ENCODE results near the gene CRB3. TPM values are rescaled to one million over a fixed set of nuclear protein-coding genes. Genes with fewer than 3 reads are reported as not detected.

Gene CRB3
- total and polyA plus RNA-seq, 2 of the 4 experiments (the other 2 are of a cell fraction) = not detected

GRCh38 chr19:6431891-6432290 lies 32.2 kb upstream of the CRB3 start:
- no peak overlapping the region for H2BK5ac ChIP-seq (ENCODE audit: low read depth, low read length, poor library complexity, severe bottlenecking)
- H3K4me2 ChIP-seq (ENCODE audit: low read depth, low read length) = no peak overlapping the region
- no TSS peak for BruUV-seq (replicated peaks)
- intact Hi-C loops (cut with micrococcal nuclease) (no loop called here), dilution Hi-C loops (cut with HindIII; ENCODE audit: low sequenced_read_pairs, unreplicated experiment) (no loop called here), in situ Hi-C loops (cut with MboI; ENCODE audit: low sequenced_read_pairs) (no loop called here)
- H3K56ac ChIP-seq (ENCODE audit: extremely low read depth, insufficient read depth, low read length) = no peak overlapping the region
- H2BK15ac ChIP-seq (ENCODE audit: low read depth, low read length) = no peak overlapping the region
- TF ChIP-seq NFE2L2 (IDR thresholded peaks at IDR 0.05; ENCODE audit: low read depth, low read length) (no peak), MXI1 (IDR thresholded peaks at IDR 0.05; ENCODE audit: borderline replicate concordance, low read depth, low read length) (no peak), POLR2A (IDR thresholded peaks at IDR 0.05; ENCODE audit: low read depth, low read length) (no peak), MAZ (IDR thresholded peaks at IDR 0.05; ENCODE audit: borderline replicate concordance, low read depth, low read length) (no peak), ELK1 (IDR thresholded peaks at IDR 0.05; ENCODE audit: borderline replicate concordance, low read depth, low read length) (no peak), CEBPB (IDR thresholded peaks at IDR 0.05; ENCODE audit: low read depth, low read length) (no peak), BHLHE40 (IDR thresholded peaks at IDR 0.05; ENCODE audit: low read depth, low read length) (no peak), MAFK (IDR thresholded peaks at IDR 0.05; ENCODE audit: low read depth, low read length) (no peak), CTCF (conservative IDR thresholded peaks at IDR 0.05; ENCODE audit: low read depth, low read length) (no peak), RCOR1 (IDR thresholded peaks at IDR 0.05; ENCODE audit: insufficient replicate concordance, low read length) (no peak), RAD21 (IDR thresholded peaks at IDR 0.05; ENCODE audit: low read length) (no peak), USF2 (IDR thresholded peaks at IDR 0.05; ENCODE audit: low read depth, low read length) (no peak), SMC3 (IDR thresholded peaks at IDR 0.05; ENCODE audit: low read depth, low read length) (no peak), FOS (IDR thresholded peaks at IDR 0.05; ENCODE audit: low read depth, low read length) (no peak), RFX5 (IDR thresholded peaks at IDR 0.05; ENCODE audit: low read depth, low read length) (no peak), CHD1 (IDR thresholded peaks at IDR 0.05; ENCODE audit: low read depth, low read length) (no peak)
- ATAC-seq (ENCODE audit: low read depth) = no peak
- H3K4ac ChIP-seq (ENCODE audit: low read depth, low read length) = no peak overlapping the region
- no peak overlapping the region for H3K14ac ChIP-seq (replicated peaks; ENCODE audit: low read depth, low read length)
- H2AFZ ChIP-seq (replicated peaks; ENCODE audit: low read length, poor library complexity) = no peak overlapping the region
- no peak overlapping the region for H3K23ac ChIP-seq (ENCODE audit: low read depth, low read length)
- no peaks in the 10 kb centered on the region for H3K9me3 ChIP-seq (ENCODE audit: control insufficient read depth, insufficient read depth, low read length)
- CTCF ChIA-PET = no interaction called here
- H4K20me1 ChIP-seq (ENCODE audit: insufficient read depth, low read length) = no peaks in the 10 kb centered on the region
- H3K18ac ChIP-seq (ENCODE audit: low read depth, low read length) = no peak overlapping the region
- H2AK5ac ChIP-seq (ENCODE audit: low read depth, low read length) = no peak overlapping the region
- no peak overlapping the region for H4K5ac ChIP-seq (ENCODE audit: low read depth, low read length)
- no peak overlapping the region for H4K91ac ChIP-seq (ENCODE audit: insufficient read depth, low read depth, low read length)
- no peak overlapping the region for H2BK20ac ChIP-seq (ENCODE audit: low read depth, low read length)
- no peak for DNase-seq
- WGBS, 2 experiments (ENCODE audit: extremely low coverage in 2 of 2, insufficient read length in 1 of 2) = 84% methylated on average over 9 of the region's 11 CpGs; no CpG with 5 or more reads in 1 of the 2 experiments
- H2AK9ac ChIP-seq (replicated peaks; ENCODE audit: low read depth, low read length, poor library complexity) = no peak overlapping the region
- no peaks in the 10 kb centered on the region for H3K36me3 ChIP-seq (ENCODE audit: control insufficient read depth, insufficient read depth, low read length)
- no peak overlapping the region for H3K9ac ChIP-seq (ENCODE audit: low read depth, low read length)
- H2BK120ac ChIP-seq (ENCODE audit: low read depth, low read length) = no peak overlapping the region
- H3K79me1 ChIP-seq (ENCODE audit: low read depth in 1 of 2, low read length in 2 of 2) = no peaks in the 10 kb centered on the region
- no peaks in the 10 kb centered on the region for H3K9me1 ChIP-seq (ENCODE audit: insufficient read depth, low read length)
- H4K8ac ChIP-seq (ENCODE audit: low read depth in 2 of 2, low read length in 2 of 2) = no peak overlapping the region
- no peaks in the 10 kb centered on the region for H3K4me1 ChIP-seq (ENCODE audit: control insufficient read depth, insufficient read depth, low read length)
- no peak overlapping the region for H3K27ac ChIP-seq (ENCODE audit: insufficient read depth, low read length)
- peaks cover 8% of the 10 kb centered on the region; the same call in 1 of the 2 replicates for H3K27me3 ChIP-seq (ENCODE audit: control insufficient read depth, insufficient read depth, low read length)
- no peak overlapping the region for H3K4me3 ChIP-seq (ENCODE audit: insufficient read depth, low read depth, low read length)
- POLR2A ChIA-PET (ENCODE audit: unreplicated experiment) = no interaction called here
